ENCODE results near the gene DDX10.
"Not testable (repeated sequence)": the region's sequence is repeated elsewhere in the genome, so short reads cannot be mapped to it uniquely, and the experiment has no call there.

The DDX10 gene

GRCh38 chr11:108779147-108779546, 114.3 kb downstream of the DDX10 start:
- not testable (repeated sequence) for H3K9me3 ChIP-seq (ENCODE audit: control insufficient read depth in 1 of 2, low read length in 2 of 2); H3K4me3 ChIP-seq (ENCODE audit: low read depth in 1 of 2, low read length in 2 of 2); H3K27me3 ChIP-seq (ENCODE audit: low read depth, low read length); H3K36me3 ChIP-seq (ENCODE audit: control insufficient read depth in 1 of 2, insufficient read depth in 2 of 2, low read length in 2 of 2); H3K27ac ChIP-seq (ENCODE audit: low read length); H3K4me1 ChIP-seq (ENCODE audit: control insufficient read depth in 1 of 2, insufficient read depth in 2 of 2, low read length in 2 of 2)

- Histone ChIP-seq H3K4me3 (ENCODE audit: low read depth in 1 of 2, low read length in 2 of 2) (no peak overlapping the region), H3K4me1 (ENCODE audit: control insufficient read depth in 1 of 2, insufficient read depth in 2 of 2, low read length in 2 of 2) (no peaks in the 10 kb centered on the region), H3K27me3 (ENCODE audit: low read depth, low read length) (no peaks in the 10 kb centered on the region), H3K27ac (ENCODE audit: low read length) (no peak overlapping the region), H3K36me3 (ENCODE audit: control insufficient read depth in 1 of 2, insufficient read depth in 2 of 2, low read length in 2 of 2) (no peaks in the 10 kb centered on the region), H3K9me3 (ENCODE audit: control insufficient read depth in 1 of 2, low read length in 2 of 2) (peaks cover 0 to under 1% of the 10 kb centered on the region in 2 donors)
Measured at GRCh38 chr11:108780119-108780518, 115.2 kb downstream of the DDX10 start.

GRCh38 chr11:108781946-108782345, 117.1 kb downstream of the DDX10 start:
- Histone ChIP-seq H3K4me3 (ENCODE audit: low read depth in 1 of 2, low read length in 2 of 2) (no peak overlapping the region), H3K27me3 (ENCODE audit: low read depth, low read length) (no peaks in the 10 kb centered on the region), H3K4me1 (ENCODE audit: control insufficient read depth in 1 of 2, insufficient read depth in 2 of 2, low read length in 2 of 2) (no peaks in the 10 kb centered on the region), H3K27ac (ENCODE audit: low read length) (no peak overlapping the region), H3K36me3 (ENCODE audit: control insufficient read depth in 1 of 2, insufficient read depth in 2 of 2, low read length in 2 of 2) (no peaks in the 10 kb centered on the region), H3K9me3 (ENCODE audit: control insufficient read depth in 1 of 2, low read length in 2 of 2) (peaks cover 0 to 2% of the 10 kb centered on the region in 2 donors)

GRCh38 chr11:108786281-108786990, 121.6 kb downstream of the DDX10 start:
- no peaks in the 10 kb centered on the region for H3K27me3 ChIP-seq (ENCODE audit: low read depth, low read length)
- H3K4me1 ChIP-seq (ENCODE audit: control insufficient read depth in 1 of 2, insufficient read depth in 2 of 2, low read length in 2 of 2): no peaks in the 10 kb centered on the region
- peaks cover 0 to 2% of the 10 kb centered on the region in 2 donors for H3K9me3 ChIP-seq (ENCODE audit: control insufficient read depth in 1 of 2, low read length in 2 of 2)
- no peak overlapping the region for H3K27ac ChIP-seq (ENCODE audit: low read length)
- no peak overlapping the region for H3K4me3 ChIP-seq (ENCODE audit: low read depth in 1 of 2, low read length in 2 of 2)
- H3K36me3 ChIP-seq (ENCODE audit: control insufficient read depth in 1 of 2, insufficient read depth in 2 of 2, low read length in 2 of 2): no peaks in the 10 kb centered on the region

- Histone ChIP-seq H3K4me3 (ENCODE audit: low read depth in 1 of 2, low read length in 2 of 2) (no peak overlapping the region), H3K9me3 (ENCODE audit: control insufficient read depth in 1 of 2, low read length in 2 of 2) (peaks cover 0 to 2% of the 10 kb centered on the region in 2 donors), H3K36me3 (ENCODE audit: control insufficient read depth in 1 of 2, insufficient read depth in 2 of 2, low read length in 2 of 2) (no peaks in the 10 kb centered on the region), H3K4me1 (ENCODE audit: control insufficient read depth in 1 of 2, insufficient read depth in 2 of 2, low read length in 2 of 2) (no peaks in the 10 kb centered on the region), H3K27me3 (ENCODE audit: low read depth, low read length) (no peaks in the 10 kb centered on the region), H3K27ac (ENCODE audit: low read length) (no peak overlapping the region)
Measured at GRCh38 chr11:108787105-108787504, 122.2 kb downstream of the DDX10 start.

- Histone ChIP-seq H3K36me3 (ENCODE audit: control insufficient read depth in 1 of 2, insufficient read depth in 2 of 2, low read length in 2 of 2) (no peaks in the 10 kb centered on the region), H3K27me3 (ENCODE audit: low read depth, low read length) (no peaks in the 10 kb centered on the region), H3K4me3 (ENCODE audit: low read depth in 1 of 2, low read length in 2 of 2) (no peak overlapping the region), H3K27ac (ENCODE audit: low read length) (no peak overlapping the region), H3K4me1 (ENCODE audit: control insufficient read depth in 1 of 2, insufficient read depth in 2 of 2, low read length in 2 of 2) (no peaks in the 10 kb centered on the region), H3K9me3 (ENCODE audit: control insufficient read depth in 1 of 2, low read length in 2 of 2) (peaks cover 0 to 2% of the 10 kb centered on the region in 2 donors)
Measured at GRCh38 chr11:108788565-108789199, 123.8 kb downstream of the DDX10 start.

GRCh38 chr11:108790501-108791299, 125.8 kb downstream of the DDX10 start:
- no peaks in the 10 kb centered on the region for H3K4me1 ChIP-seq (ENCODE audit: control insufficient read depth in 1 of 2, insufficient read depth in 2 of 2, low read length in 2 of 2)
- H3K4me3 ChIP-seq (ENCODE audit: low read depth in 1 of 2, low read length in 2 of 2): no peak overlapping the region
- no peaks in the 10 kb centered on the region for H3K36me3 ChIP-seq (ENCODE audit: control insufficient read depth in 1 of 2, insufficient read depth in 2 of 2, low read length in 2 of 2)
- H3K27me3 ChIP-seq (ENCODE audit: low read depth, low read length): no peaks in the 10 kb centered on the region
- no peaks in the 10 kb centered on the region for H3K9me3 ChIP-seq (ENCODE audit: control insufficient read depth in 1 of 2, low read length in 2 of 2)
- no peak overlapping the region for H3K27ac ChIP-seq (ENCODE audit: low read length)

- H3K27ac ChIP-seq (ENCODE audit: low read length): no peak overlapping the region
- H3K4me3 ChIP-seq (ENCODE audit: low read depth in 1 of 2, low read length in 2 of 2): no peak overlapping the region
- no peaks in the 10 kb centered on the region for H3K9me3 ChIP-seq (ENCODE audit: control insufficient read depth in 1 of 2, low read length in 2 of 2)
- H3K27me3 ChIP-seq (ENCODE audit: low read depth, low read length): no peaks in the 10 kb centered on the region
- no peaks in the 10 kb centered on the region for H3K4me1 ChIP-seq (ENCODE audit: control insufficient read depth in 1 of 2, insufficient read depth in 2 of 2, low read length in 2 of 2)
- H3K36me3 ChIP-seq (ENCODE audit: control insufficient read depth in 1 of 2, insufficient read depth in 2 of 2, low read length in 2 of 2): no peaks in the 10 kb centered on the region
Measured at GRCh38 chr11:108793138-108793537, 128.3 kb downstream of the DDX10 start.

GRCh38 chr11:108793611-108794010, 128.7 kb downstream of the DDX10 start:
- H3K27ac ChIP-seq (ENCODE audit: low read length): no peak overlapping the region
- no peaks in the 10 kb centered on the region for H3K4me1 ChIP-seq (ENCODE audit: control insufficient read depth in 1 of 2, insufficient read depth in 2 of 2, low read length in 2 of 2)
- no peaks in the 10 kb centered on the region for H3K9me3 ChIP-seq (ENCODE audit: control insufficient read depth in 1 of 2, low read length in 2 of 2)
- H3K4me3 ChIP-seq (ENCODE audit: low read depth in 1 of 2, low read length in 2 of 2): no peak overlapping the region
- no peaks in the 10 kb centered on the region for H3K36me3 ChIP-seq (ENCODE audit: control insufficient read depth in 1 of 2, insufficient read depth in 2 of 2, low read length in 2 of 2)
- no peaks in the 10 kb centered on the region for H3K27me3 ChIP-seq (ENCODE audit: low read depth, low read length)

GRCh38 chr11:108796551-108796950, 131.7 kb downstream of the DDX10 start:
- H3K27me3 ChIP-seq (ENCODE audit: low read depth, low read length): no peaks in the 10 kb centered on the region
- H3K36me3 ChIP-seq (ENCODE audit: control insufficient read depth in 1 of 2, insufficient read depth in 2 of 2, low read length in 2 of 2): no peaks in the 10 kb centered on the region
- no peak overlapping the region for H3K27ac ChIP-seq (ENCODE audit: low read length)
- no peaks in the 10 kb centered on the region for H3K9me3 ChIP-seq (ENCODE audit: control insufficient read depth in 1 of 2, low read length in 2 of 2)
- no peak overlapping the region for H3K4me3 ChIP-seq (ENCODE audit: low read depth in 1 of 2, low read length in 2 of 2)
- no peaks in the 10 kb centered on the region for H3K4me1 ChIP-seq (ENCODE audit: control insufficient read depth in 1 of 2, insufficient read depth in 2 of 2, low read length in 2 of 2)

GRCh38 chr11:108797578-108798100, 132.8 kb downstream of the DDX10 start:
- H3K4me3 ChIP-seq (ENCODE audit: low read depth in 1 of 2, low read length in 2 of 2): no peak overlapping the region
- no peak overlapping the region for H3K27ac ChIP-seq (ENCODE audit: low read length)
- H3K4me1 ChIP-seq (ENCODE audit: control insufficient read depth in 1 of 2, insufficient read depth in 2 of 2, low read length in 2 of 2): no peaks in the 10 kb centered on the region
- no peaks in the 10 kb centered on the region for H3K27me3 ChIP-seq (ENCODE audit: low read depth, low read length)
- H3K9me3 ChIP-seq (ENCODE audit: control insufficient read depth in 1 of 2, low read length in 2 of 2): no peaks in the 10 kb centered on the region
- no peaks in the 10 kb centered on the region for H3K36me3 ChIP-seq (ENCODE audit: control insufficient read depth in 1 of 2, insufficient read depth in 2 of 2, low read length in 2 of 2)

Measured in muscle layer of duodenum (tissue), 2 donors.